Activated gamma-delta T cell treated with anti-CD3 and anti-CD28 coated beads, Interleukin-2, amount 50 U/mL, for 16 hours (primary cell): ENCODE measurements around the gene SLC35B1.

Source experiments
- DNase-seq: peaks from one replicate; pipeline ENCODE4 v3.0.0-alpha.2; 2020; ENCODE audit warnings: low read depth

The SLC35B1 gene, protein sequence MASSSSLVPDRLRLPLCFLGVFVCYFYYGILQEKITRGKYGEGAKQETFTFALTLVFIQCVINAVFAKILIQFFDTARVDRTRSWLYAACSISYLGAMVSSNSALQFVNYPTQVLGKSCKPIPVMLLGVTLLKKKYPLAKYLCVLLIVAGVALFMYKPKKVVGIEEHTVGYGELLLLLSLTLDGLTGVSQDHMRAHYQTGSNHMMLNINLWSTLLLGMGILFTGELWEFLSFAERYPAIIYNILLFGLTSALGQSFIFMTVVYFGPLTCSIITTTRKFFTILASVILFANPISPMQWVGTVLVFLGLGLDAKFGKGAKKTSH

DNA sequence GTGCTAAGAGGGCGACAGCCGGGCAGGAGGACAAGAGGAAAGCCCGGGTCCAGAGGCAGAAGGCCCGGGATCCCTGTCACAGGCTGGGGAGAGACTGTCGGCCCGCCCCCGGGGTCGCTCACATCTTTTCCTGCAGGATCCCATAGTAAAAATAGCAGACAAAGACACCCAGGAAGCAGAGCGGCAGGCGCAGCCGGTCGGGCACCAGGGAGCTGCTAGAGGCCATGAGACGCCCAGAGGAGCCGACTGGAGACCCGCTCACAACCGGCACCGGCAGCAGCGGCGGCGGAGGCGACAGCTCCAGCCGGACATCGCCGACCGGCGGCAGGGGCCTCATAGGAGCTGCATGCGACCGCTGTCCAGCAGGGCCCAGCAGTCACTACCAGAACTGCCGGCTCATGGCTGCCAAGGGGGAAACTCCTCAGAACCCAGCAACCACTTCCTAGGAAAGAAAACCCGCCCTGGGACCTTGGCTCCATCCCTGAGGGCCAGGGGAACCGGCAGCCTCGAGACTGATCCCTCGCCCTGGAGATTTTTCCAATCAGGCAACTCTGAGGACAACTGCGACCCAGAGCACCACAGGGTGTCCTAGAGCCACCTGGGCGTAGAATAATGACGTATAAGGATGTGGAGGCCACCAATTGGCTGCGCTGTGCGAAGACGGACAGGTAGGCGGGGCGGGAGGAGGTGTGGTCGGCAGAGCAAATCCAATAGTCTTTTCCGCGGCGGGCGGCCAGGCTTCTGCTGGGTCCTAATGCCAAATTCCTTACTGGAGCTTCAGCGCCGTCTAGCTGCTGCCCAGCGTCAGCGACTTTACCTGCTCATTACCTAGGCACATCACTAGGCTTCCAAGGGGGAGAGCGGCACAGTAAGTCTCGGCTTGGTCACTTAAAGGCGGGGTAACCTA, at the start of gene SLC35B1:
SLC35B1 (minus strand) TSS at position 357 of the 907 bp plus-strand sequence; CDS start at position 226, 131 bp downstream.
- DNase-seq = peak; percentile 97

DNA sequence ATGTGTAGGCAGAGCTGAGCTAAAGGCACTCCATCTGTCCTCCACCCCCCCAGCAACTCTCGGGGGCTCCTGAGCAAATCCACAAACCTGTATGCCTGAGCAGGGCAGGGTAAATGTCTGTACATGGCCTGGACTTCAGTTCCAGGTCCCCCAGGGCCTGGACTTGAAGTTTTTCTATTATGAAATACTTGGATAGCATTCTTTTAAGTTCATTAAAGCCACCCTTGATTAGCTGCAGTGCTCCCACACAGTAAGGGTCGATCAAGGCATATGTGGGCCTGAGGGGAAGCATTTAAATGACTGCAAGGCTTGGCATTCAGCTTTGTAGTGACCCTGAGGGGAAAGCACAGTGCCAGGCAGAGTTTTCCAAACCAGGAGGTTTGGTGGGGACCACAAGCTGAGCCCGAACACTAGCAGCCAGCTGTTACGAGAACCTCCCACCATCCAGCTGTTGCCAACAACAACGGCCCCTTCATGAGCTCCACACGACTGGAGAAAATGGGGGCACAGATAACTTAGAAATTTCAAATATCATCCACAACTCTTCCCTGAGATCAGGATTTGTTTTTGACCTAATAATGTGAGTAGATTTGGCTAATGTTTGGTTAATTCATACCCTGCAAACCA, 49.5 kb upstream of the SLC35B1 start:
- no peak for DNase-seq

DNA sequence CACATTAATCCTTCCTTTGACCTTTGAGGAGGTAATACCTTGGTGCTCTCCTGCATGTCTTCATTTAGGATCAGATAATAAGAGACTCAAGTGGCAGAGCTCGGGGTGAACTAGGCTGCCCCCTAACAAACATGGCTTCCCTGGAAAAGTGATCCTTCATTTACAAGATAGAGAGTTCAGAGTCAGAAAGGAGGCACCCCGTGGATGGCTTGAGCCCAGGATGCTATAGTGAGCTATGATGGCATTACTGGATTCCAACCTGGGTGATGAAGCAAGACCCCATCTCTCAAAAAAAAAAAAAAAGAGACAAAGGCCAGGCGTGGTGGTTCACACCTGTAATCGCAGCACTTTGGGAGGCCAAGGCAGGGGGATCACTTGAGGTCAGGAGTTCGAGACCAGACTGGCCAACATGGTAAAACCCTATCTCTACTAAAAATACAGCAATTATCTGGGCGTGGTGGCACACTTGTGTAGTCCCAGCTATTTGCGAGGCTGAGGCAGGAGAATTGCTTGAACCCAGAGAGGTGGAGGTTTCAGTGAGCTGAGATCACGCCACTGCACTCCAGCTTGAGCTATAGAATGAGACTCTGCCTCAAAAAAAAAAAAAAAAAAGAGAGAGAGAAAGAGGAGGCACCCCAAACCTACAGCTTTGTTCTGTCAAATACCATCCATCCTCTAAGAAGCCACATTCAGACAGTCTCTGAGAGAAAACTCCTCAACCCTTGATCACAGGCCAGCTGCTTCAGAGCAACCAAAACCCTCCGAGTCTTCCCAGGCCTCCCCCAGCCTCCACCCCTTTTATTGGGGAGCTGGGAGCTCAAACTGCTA, 48.8 kb upstream of the SLC35B1 start:
- no peak for DNase-seq

DNA sequence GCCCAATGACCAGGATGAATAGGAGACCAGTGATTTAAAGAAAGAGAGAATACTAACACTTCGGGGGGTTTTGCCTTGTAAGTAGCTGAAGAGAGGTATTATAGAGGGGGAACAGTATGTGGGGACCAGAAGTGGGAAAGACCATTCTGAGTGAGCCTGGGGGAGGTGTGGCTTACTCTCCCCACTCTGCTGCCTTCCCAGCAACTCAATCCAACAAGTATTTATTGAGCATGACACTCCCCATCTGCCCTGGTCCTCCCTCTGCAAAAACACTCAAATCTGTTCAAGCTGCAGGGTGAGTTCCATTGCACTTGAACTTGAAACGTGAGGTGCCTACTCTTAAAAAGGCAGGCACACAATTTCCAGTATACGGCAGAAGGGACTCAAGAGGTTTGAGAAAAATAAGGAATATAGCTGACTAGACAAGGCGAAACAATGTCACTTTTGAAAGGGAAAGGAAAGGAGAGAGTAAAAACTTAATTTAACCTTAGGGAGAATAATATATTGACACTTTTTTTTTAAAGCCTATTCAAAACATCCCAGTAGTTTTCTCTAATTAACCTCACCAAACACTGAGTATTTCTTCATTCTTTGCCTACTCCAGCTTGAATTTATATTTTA, 48.0 kb upstream of the SLC35B1 start:
- no peak for DNase-seq

DNA sequence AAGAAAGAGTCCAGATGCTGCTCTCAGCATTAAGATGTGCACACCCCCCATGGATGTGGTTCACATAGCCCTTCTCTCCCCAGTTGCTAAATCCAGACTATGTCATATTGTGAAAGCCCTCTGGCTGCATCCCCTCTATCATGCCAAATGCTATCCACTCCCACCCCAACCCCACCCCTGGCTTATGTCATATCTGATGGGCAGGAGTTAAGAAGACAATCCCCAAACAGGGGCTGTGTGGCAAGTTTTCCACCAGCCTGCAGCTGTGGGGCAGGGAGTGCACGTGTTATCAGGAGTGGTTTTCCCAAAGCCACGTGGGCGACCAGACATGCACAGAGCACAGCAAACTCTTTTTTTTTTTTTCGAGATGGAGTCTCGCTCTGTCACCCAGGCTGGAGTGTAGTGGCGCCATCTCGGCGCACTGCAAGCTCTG, 46.2 kb upstream of the SLC35B1 start:
- DNase-seq = no peak

DNA sequence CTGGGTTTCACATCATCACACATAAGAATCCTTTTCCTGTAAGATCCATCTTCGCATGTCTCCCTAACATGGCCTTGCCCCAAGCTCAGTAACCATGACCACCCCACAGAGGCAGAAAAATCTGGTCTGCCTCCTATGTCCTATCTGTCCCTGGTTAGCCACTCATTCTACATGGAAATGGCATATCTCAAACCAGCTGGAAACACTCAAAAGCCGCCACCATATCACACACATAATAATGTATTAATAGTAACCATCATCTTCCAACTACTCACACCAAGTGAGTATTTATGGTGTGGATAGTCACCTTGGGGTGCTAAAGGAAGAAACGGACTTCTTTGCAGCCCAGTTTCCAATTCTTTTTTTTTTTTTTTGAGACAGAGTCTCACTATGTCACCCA, 44.7 kb upstream of the SLC35B1 start:
- DNase-seq = no peak

DNA sequence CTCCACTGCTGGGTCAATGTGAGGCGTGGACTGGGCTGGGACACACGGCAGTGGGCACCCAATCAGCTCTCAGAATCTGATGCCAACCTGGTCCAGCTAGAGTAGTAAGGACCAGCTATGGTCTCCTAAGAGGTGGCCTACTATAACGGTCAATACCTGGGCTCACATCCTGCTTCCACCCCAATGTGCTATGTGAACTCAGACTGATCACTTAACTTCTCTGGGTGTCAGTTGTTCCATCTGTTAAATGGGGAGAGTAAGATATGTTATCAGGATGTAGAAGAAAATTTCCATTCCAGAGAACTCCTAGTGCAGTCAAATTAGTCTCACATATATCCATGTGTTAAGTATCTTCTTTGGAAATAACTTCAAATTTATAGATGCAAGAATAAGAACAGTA, 42.0 kb upstream of the SLC35B1 start:
- DNase-seq = no peak

DNA sequence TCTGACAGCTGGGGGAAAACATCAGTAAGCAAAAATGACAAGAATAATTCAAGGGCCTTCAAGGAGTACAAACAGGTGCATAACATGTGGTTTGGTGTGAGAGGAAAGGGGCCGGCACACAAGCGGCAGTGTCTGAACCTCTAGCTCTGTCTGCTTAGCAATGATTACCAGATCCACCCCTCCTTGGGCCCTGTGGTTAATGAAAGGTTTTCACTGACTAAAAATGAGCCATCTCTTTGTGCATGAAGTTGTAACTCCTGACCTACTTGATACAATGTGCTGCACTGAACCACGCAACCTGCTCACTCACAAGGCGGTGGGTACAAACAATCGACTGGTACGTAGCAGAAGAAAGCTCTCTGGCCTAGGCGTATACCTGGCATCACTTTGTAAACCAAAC, 41.0 kb upstream of the SLC35B1 start:
- DNase-seq = peak; percentile 49

DNA sequence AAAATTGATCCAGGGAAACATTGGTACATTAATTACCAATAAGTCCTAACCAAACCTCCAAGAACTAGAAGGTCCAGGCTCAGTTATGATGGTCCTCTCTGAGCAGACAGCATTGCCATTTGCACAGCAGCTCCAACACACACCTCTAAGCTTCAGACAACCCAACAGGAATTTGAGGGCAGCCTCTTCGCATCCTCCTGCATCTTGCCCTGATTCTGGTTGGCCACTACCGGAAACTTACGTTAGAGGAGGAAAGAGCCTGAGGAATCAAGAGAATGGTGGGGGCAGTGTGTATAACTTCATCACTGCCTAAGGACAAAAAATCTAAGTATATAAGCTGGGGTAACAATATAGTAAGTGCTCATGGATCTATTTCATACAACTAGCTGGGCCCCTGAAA, 40.5 kb upstream of the SLC35B1 start:
- no peak for DNase-seq

DNA sequence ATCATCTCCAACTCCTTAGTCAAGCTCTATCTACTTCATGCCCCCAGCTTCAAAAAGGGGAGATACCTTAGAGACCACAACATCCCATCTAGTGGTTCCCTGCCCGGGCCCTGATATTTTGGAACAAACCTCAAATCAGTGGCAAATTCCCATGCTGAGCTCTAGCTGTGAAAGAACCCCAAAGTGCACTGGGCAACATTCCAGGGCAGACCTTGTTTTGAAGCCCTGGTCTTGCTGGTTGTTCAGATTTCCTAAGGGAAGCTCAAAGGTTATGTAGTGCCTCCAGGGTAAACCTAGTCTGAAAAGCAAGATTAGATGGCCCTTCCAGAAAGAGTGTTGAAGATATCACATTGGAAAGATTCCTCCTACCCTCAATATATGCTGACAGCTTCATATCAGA, 39.9 kb upstream of the SLC35B1 start:
- no peak for DNase-seq

DNA sequence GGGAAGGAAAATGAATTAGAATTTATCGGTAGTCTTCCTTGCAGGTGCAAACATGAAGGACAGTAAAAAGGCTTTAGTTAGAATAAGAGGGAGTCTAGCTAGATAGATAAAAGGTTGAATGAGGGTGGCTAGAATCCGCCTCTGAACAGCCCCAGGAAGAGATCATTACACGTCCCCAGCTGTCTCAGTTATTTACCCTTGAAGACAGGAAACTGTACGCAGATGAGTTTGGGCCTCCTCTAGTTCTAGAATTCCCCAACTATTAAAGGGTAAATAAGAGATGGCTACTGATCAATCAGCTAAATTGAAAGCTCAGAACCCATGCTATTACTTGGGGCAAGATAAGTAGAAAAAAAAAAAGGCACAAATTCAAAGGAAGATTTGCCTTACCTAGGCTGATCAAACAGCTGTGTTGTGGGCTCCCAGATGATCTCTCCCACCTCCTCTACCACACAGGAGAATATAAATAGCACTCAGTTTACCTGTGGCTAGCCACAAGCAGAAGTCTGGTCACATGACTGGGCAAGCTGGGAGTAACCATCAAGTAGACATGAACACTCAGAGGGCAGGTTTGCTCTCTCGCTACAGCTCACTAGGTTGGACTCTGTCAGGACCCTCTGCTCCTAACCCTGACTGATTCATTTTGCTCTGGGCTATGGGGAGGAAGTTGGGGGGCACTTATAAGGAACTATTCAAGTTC, 39.2 kb upstream of the SLC35B1 start:
- DNase-seq = no peak

DNA sequence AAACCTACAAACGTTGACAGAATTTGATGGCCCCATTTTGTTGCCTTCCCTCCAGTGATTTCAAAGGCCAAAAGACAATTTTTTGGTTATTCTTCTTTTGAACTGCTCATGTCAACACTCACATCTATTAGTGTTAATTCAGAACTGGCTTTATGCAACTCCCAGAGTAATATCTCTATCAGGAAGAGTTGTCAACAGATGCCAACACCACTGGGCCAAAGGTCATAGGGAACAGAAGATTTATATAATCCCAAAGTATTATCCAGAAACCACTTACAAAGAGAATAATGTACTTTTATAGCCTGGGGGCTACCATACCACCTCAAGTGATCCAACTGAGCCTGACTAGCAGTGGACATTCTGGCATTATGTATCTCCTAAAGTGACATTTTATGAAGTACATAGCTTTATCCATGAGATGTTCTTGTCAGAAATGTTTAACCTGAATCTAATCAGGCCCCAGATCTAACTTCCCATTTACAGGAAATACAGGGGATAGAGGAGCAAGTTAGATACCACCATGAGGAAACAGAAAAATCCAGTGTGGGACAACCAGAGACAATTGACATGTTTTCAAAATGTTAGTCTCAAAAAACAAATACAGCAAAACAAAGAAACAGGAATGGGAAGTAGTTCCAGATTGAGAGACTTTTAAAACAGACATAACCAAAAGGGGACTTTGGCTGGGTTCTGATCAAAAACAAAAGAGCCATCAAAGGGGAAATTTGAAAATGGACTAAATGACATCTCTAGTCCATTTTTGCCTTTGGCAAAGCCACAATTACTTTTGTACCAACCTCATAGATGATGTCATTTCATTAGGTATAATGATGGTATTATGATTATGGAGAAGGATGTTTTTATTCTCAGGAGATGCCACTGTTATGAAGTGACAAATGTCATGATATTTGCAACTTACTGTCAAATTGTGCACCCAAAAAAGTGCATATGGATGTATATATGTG, 37.7 kb upstream of the SLC35B1 start:
- no peak for DNase-seq

DNA sequence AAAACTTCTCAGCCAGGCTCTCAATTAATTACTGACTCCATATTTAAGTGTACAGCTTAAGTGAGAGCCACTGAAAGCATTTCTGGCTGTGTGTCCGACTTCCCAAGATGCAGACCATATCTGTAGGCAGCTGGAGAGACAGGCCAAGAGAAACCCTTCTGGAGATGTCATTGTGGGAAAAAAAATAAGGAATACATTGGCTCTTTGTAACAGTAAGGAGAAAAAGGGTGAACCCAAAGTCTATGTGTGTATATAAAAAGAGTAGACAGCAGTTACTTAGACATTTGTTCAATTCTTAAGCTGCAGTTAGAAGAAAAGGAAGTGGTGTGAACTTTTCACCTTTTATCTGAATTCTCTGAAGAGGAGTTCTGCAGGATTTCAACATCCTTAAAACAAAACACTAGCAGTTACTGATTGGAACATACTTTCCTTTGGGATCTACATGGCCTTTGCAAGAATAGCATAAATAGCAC, 34.4 kb upstream of the SLC35B1 start:
- no peak for DNase-seq

DNA sequence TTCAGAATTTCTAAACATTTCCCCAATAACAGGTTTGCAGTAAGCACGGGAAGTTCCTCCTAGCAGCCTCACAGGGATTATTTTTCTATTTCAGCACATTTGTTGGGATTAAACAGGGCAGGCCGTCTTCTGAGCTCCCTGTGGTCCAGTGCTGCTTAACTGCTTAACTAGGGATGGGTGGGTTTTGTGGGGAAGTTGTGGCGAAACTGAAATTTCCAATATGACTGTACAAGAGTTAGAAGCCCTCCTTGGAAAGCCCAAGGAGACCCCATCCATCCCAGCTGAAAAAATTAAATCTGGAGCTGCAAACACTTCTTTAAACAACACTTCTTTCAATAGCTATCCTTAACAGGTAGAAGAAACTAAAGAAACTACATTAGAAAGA, 33.9 kb upstream of the SLC35B1 start:
- no peak for DNase-seq

DNA sequence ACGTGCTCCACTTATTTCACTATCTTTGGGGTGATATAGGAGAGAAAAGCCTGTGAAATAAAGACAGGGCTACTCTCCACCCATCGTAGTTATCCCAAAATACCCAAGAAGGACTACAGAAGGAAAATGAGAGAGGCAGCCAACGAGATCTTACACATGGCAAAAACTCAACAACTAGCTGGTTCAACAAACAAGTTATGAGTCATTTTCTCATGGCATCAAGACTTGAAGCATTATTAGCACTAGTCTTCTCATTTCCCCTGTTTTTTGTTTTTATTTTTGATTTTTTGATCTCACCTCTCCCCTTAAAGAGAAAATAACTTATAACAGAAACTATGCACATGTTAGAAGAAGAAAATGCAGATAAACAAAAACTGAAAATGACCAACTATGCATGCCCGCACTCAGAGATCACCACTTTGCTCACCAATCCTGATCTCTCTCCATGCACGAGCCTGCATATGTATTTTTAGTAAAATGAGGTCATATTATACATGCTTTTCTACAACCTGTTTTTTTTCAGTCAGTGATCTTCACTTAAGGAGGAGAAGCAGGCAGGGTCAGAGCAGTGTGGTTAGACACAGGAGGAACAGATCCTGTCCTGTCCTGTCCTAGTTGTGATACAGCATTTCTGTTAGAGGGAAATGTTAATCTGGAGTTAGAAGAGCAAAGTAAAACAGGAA, 33.4 kb upstream of the SLC35B1 start:
- DNase-seq = no peak

DNA sequence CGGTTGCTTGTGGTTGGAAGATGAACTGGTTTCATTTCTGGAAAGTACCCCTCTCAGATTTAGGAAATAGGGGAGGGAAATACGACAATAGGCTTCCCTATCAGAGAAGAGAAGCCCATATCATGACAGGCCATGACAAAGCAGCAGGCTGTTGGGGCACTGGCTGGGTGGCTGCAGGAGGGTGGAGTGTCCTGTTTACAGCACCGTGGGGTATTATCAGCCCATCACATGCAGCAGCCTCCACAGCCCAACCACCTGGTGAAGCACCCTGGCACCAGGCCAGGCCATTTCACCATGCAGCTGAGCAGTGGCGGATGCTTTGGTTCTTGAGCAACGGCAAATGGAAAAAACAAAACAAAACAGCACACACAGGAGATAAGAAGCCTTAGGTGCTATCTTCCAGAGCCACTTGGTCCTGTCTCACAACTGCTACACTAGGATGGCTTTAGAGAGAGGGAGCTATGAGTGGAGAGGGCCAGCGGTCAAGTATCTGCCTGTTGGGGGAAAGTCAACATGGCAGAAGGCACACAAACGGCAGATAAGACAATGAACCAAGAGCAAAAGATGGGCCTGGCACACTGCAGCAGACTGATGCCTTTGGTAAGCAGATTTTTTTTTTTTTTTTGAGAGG, 32.0 kb upstream of the SLC35B1 start:
- DNase-seq = peak; percentile 87

DNA sequence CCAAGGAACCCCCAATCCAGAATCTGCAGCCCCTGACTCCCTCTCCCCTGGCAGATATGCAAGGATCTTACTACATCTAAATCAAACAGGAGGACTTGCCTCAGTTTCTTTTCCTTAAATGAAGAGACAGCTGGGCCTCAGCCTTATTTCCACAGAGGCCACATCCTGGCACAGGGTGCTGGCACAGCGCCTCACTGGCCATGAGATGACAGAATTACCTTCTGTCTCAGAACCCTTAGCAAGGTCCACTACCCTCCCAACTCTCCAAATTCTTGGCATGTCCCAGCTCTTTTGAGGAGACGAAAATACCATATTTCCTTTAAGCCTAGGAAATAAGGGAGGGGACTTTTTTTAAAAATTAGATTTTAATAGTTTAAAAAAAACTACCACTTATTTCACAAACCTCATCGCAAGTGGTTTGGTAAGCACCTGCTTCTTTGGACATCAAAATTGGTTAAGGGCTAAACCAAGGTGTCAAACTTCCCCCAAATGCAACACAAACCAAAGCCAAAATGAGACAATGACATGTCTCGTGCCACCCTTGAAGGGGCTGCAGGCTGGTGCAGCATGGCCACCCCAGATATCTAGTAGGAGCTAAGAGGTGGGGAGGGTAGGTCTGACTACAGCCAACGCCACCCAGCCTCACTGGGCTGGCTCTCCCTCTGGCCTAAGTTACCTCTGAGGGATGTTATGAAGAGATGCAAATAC, 30.8 kb upstream of the SLC35B1 start:
- DNase-seq = no peak
